ENCODE results near the gene STK39.

DNA sequence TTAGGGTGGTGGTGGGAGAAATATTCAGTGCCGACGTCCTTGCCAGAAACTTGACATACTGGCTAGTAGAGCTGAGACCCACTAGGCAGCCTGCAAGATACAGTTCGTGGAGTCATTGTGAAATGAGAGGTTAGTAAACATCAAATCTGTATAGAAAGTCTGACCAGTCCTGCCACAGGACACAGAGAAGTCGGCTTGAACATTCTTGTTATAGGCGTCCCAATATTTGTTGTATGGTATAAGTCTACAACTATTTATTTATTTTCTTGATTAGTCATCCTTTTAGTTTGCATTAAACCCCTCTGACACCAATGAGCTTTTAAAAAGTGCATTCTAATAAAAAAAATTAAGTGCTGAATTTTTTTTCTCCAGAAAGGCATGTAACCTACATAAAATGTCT lies 265.4 kb downstream of the STK39 start:
- TF ChIP-seq CTCF (IDR thresholded peaks at IDR 0.05) (no peak), POLR2A (IDR thresholded peaks at IDR 0.05) (no peak)

Measured in lower leg skin (tissue), 3 donors.